SK-N-SH (cell line): ENCODE measurements around the gene CEBPZ.

ENCODE experiments used
- EP300 ChIP-seq, 2 experiments: IDR thresholded peaks; 2 replicates each; pipeline versions ENCODE4 v1.4.0 to v1.6.1; 2012; ENCODE audit warnings: borderline replicate concordance in 1 of 2, low read depth in 1 of 2, low read length in 1 of 2
- TF ChIP-seq, protein P1 (sequence below): IDR thresholded peaks from 2 replicates; pipeline ENCODE4 v1.4.0; 2012; ENCODE audit warnings: low read depth
- TF ChIP-seq, protein P2 (sequence below): fragments of 200-600 bp; sonication (generic); IDR thresholded peaks from 2 replicates; pipeline ENCODE4 v1.6.1; 2017; ENCODE audit warnings: antibody characterized with exemption, mild to moderate bottlenecking, moderate library complexity

- TF ChIP-seq, protein P1, sequence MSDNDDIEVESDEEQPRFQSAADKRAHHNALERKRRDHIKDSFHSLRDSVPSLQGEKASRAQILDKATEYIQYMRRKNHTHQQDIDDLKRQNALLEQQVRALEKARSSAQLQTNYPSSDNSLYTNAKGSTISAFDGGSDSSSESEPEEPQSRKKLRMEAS: peak; percentile 98
- peak in 1 of 2 experiments; percentile 21; a peak in 1 of 4 replicates for TF ChIP-seq EP300 (IDR thresholded peaks at IDR 0.05; ENCODE audit: borderline replicate concordance in 1 of 2, low read depth in 1 of 2, low read length in 1 of 2)
- TF ChIP-seq, protein P2, sequence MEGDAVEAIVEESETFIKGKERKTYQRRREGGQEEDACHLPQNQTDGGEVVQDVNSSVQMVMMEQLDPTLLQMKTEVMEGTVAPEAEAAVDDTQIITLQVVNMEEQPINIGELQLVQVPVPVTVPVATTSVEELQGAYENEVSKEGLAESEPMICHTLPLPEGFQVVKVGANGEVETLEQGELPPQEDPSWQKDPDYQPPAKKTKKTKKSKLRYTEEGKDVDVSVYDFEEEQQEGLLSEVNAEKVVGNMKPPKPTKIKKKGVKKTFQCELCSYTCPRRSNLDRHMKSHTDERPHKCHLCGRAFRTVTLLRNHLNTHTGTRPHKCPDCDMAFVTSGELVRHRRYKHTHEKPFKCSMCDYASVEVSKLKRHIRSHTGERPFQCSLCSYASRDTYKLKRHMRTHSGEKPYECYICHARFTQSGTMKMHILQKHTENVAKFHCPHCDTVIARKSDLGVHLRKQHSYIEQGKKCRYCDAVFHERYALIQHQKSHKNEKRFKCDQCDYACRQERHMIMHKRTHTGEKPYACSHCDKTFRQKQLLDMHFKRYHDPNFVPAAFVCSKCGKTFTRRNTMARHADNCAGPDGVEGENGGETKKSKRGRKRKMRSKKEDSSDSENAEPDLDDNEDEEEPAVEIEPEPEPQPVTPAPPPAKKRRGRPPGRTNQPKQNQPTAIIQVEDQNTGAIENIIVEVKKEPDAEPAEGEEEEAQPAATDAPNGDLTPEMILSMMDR: no peak
Measured at GRCh38 chr2:37231241-37232130, at the start of gene CEBPZ, which contains the start of gene NDUFAF7.
